BJ (cell line): ENCODE data around the gene EPHA1. TPM values are rescaled to one million over a fixed set of nuclear protein-coding genes. Genes with fewer than 3 reads are reported as not detected.
"Not testable (repeated sequence)": the region's sequence is repeated elsewhere in the genome, so short reads cannot be mapped to it uniquely, and the experiment has no call there.

Source experiments
- CTCF ChIA-PET: fragments of 350-600 bp; formaldehyde crosslinking; extraction: SDS; loops from one replicate; lab custom pipeline; 2021; ENCODE audit warnings: antibody characterized with exemption, inconsistent platforms; lab: Yijun Ruan, JAX
- POLR2A ChIA-PET: fragments of 300-600 bp; sonication (Branson Sonifier 250); formaldehyde crosslinking; extraction: SDS; loops from one replicate; lab custom pipeline; 2021; ENCODE audit warnings: antibody characterized with exemption; lab: Charles Lee
- DNase-seq: peaks from one replicate; pipeline ENCODE4 v3.0.0-alpha.2; 2011; ENCODE audit warnings: low read depth
- H3K27me3 ChIP-seq: 2 replicates; pipeline ENCODE4 v1.6.0; 2011; ENCODE audit warnings: low read length; ENCODE audit not compliant: control insufficient read depth, insufficient read depth
- H3K36me3 ChIP-seq: 2 replicates; pipeline ENCODE4 v1.5.1; 2011; ENCODE audit warnings: low read length; ENCODE audit not compliant: control insufficient read depth, insufficient read depth
- H3K4me3 ChIP-seq: 2 replicates; pipeline ENCODE4 v1.5.1; 2011; ENCODE audit warnings: low read depth, mild to moderate bottlenecking, control low read depth, low read length
- polyA plus RNA-seq: library from polyadenylated mRNA; depleted of rRNA; stranded (reverse); fragments of >200 nt; gene quantifications from 2 replicates; pipeline ENCODE4 v1.2.3, GENCODE V29; 2011
- TF ChIP-seq, protein P1 (sequence below): IDR thresholded peaks from 2 replicates; pipeline ENCODE4 v1.5.1; 2011; ENCODE audit warnings: low read depth, mild to moderate bottlenecking, control low read depth, inconsistent platforms, low read length, moderate library complexity; ENCODE audit not compliant: insufficient read depth

Gene EPHA1
- polyA plus RNA-seq, 1 experiment: 0.05 TPM

DNA sequence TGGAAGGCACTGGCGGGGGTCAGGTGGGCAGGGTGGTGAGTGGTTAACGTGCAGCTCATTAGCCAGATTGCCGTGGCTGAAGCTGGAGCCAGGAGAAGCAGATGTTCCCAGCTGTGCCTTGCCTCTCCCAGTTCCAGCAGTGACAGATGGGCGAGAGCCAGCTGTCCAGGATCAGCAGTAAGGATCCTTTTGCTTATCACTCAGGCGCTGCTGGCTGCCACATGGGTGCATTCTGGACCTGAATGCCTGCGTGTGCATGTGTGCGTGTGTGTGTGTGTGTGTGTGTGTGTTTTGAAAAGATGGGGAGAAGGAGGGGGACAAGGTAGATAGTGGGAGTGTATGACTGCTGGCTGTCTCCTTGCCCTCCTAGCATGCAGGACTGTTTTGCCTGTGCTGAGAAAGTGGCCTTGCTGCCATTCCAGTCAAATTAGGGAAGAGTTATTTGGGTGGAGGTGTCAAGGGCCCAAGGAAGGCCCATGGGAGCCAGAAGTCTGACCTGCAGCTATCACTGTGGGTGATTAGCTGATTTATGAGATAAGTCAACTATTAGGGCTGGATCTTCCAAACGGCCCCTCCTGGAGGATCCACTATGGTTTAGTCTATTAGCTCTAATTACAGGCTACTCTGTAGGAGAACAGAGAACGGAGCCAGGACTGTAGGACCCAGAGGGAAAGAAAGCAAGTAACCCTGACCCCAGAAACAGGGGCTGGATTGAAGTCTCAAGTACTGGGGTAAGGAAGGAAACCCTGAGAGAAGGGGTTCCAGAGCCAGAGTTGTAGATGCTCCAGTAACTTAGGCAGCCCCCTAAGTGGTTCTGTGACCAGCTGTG is 3.3 kb downstream of the EPHA1 start:
- no peak for DNase-seq
- ChIA-PET POLR2A (no interaction called here), CTCF (interaction anchor here (1.1 to 3.9 kb wide), 5 partner anchors 10 to 165 kb away, joined by 3 to 36 read pairs (median 8); no protein-coding TSS in a partner anchor)
- Histone ChIP-seq H3K36me3 (no peaks in the 10 kb centered on the region), H3K27me3 (no peaks in the 10 kb centered on the region; the same call in 1 of the 2 replicates), H3K4me3 (no peak overlapping the region)
- TF ChIP-seq, protein P1, sequence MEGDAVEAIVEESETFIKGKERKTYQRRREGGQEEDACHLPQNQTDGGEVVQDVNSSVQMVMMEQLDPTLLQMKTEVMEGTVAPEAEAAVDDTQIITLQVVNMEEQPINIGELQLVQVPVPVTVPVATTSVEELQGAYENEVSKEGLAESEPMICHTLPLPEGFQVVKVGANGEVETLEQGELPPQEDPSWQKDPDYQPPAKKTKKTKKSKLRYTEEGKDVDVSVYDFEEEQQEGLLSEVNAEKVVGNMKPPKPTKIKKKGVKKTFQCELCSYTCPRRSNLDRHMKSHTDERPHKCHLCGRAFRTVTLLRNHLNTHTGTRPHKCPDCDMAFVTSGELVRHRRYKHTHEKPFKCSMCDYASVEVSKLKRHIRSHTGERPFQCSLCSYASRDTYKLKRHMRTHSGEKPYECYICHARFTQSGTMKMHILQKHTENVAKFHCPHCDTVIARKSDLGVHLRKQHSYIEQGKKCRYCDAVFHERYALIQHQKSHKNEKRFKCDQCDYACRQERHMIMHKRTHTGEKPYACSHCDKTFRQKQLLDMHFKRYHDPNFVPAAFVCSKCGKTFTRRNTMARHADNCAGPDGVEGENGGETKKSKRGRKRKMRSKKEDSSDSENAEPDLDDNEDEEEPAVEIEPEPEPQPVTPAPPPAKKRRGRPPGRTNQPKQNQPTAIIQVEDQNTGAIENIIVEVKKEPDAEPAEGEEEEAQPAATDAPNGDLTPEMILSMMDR: no peak

DNA sequence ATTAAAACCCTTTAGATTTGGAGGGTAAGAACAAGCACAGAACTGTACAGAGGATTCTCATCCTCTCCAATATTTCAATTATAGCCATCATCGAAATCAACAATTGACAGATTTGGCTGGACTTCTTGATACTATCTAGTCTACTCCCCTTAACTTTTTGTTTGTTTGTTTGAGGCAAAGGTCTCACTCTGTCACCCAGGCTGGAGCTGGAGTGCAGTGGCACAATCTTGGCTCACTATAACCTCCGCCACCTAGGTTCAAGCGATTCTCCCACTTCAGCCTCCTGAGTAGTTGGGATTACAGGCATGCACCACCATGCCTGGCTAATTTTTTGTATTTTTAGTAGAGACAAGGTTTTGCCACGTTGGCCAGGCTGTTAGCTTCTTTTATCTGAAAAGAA is 6.4 kb downstream of the EPHA1 start:
- H3K4me3 ChIP-seq, POLR2A ChIA-PET, H3K36me3 ChIP-seq, H3K27me3 ChIP-seq, DNase-seq: not testable (repeated sequence)
- CTCF ChIA-PET: interaction anchor here (1.3 to 2.1 kb wide), 5 partner anchors 11 to 97 kb away, joined by 3 to 10 read pairs (median 6); no protein-coding TSS in a partner anchor

DNA sequence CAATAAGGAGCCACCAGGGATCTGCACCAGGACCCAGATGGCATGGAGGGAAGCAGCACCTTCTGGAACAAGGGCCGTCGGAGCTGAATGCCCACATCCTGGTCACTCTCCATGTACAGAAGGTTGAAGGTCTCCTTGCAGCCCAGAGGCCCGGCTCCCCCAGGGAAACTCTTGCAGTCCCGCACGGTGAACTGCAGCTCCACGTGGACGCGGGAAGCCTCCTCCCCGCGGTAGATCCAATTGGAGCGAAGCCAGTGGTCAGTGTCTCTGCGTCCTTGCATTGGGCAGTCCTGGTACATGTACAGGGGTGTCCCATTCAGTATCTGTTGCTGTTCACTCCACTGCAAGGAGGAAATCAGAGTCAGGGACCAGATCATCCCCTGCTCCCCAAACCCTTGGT is 7.4 kb downstream of the EPHA1 start:
- ChIA-PET POLR2A (no interaction called here), CTCF (interaction anchor here (0.9 to 2.1 kb wide), 3 partner anchors 17 to 85 kb away, joined by 3 to 6 read pairs (median 3); partner anchors contain the start of gene CLCN1)
- Histone ChIP-seq H3K4me3 (no peak overlapping the region), H3K36me3 (no peaks in the 10 kb centered on the region), H3K27me3 (no peaks in the 10 kb centered on the region; the same call in 1 of the 2 replicates)
- TF ChIP-seq, protein P1: no peak
- DNase-seq: no peak

DNA sequence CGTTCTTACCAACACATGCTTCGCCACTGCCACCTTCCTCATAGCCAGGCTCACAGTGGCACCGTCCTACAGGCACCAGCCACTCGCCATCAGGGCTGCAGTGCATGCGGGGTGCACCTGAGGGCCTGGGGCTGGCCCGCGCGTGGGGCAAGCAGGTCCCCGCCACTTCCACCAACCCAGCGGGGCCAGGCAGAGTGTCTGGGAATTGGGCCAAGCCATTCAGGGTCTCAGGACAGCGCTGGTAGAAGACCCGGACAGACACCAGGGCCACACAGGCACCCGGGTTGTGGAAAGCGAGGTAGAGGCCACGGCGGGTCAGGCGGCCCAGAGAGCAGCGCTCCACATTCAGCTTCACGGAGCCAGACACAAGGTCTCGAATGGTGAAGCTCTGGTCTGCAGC is 9.0 kb downstream of the EPHA1 start:
- CTCF ChIA-PET: no interaction called here
- TF ChIP-seq, protein P1: no peak
- POLR2A ChIA-PET: no interaction called here
- no peaks in the 10 kb centered on the region for H3K27me3 ChIP-seq
- DNase-seq: no peak
- no peak overlapping the region for H3K4me3 ChIP-seq
- H3K36me3 ChIP-seq: no peaks in the 10 kb centered on the region

DNA sequence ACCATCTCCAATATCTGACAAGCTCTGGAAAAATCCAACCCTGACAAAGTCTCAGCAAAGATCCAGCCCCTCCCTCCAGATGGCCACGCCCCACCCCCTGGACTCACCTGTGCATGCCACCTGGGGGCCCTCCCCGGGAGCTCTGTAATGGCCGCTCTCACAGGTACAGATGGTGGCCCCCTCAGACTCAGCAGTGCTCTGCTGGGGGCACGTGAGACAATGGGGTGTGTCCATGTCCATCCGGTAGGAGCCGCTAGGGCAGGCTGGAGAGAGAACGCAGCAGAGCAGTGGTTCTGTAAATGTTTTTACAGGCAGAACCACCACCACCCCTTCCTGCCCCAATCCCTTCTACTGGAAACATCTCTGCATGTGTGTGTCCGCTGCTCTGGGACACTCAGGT is 9.5 kb downstream of the EPHA1 start:
- no peak for DNase-seq
- Histone ChIP-seq H3K27me3 (no peaks in the 10 kb centered on the region), H3K4me3 (no peak overlapping the region), H3K36me3 (no peaks in the 10 kb centered on the region)
- POLR2A ChIA-PET: no interaction called here
- CTCF ChIA-PET: no interaction called here
- TF ChIP-seq, protein P1: no peak
